CD4-positive, alpha-beta T cell (primary cell): ENCODE measurements around the gene SLC34A3. TPM values are rescaled to one million over a fixed set of nuclear protein-coding genes. Genes with fewer than 3 reads are reported as not detected.

Experiments used
- ATAC-seq: fragments of 200-7000 bp; cut with Tn5 transposase; one replicate; pipeline ENCODE4 v1.10.0; 2022; ENCODE audit warnings: mild to moderate bottlenecking; ENCODE audit not compliant: poor library complexity
- CTCF ChIA-PET: fragments of 350-600 bp; sonication (Branson Sonifier 250); formaldehyde crosslinking; loops from one replicate; lab custom pipeline; 2021; ENCODE audit warnings: antibody characterized with exemption, inconsistent platforms; lab: Charles Lee
- POLR2A ChIA-PET: fragments of 350-600 bp; sonication (Branson Sonifier 250); formaldehyde crosslinking; loops from one replicate; lab custom pipeline; 2021; ENCODE audit warnings: antibody characterized with exemption, inconsistent platforms; lab: Charles Lee
- DNase-seq, 14 experiments: peaks; one replicate each; pipeline ENCODE4 v3.0.0-alpha.2; 2013 to 2020; ENCODE audit warnings: mixed read lengths in 2 of 14
- H3K27ac ChIP-seq, 2 donors: one replicate each; pipeline versions ENCODE4 v1.5.1 to v1.7.0; 2013; ENCODE audit warnings: low read length in 2 of 2, low read depth in 1 of 2, mild to moderate bottlenecking in 1 of 2
- H3K27me3 ChIP-seq, 2 experiments: 1 replicate in 1 of 2; 2 replicates in 1 of 2; pipeline versions ENCODE4 v1.6.1 to v1.7.0; 2013; ENCODE audit warnings: low read length in 2 of 2, control low read depth in 1 of 2, mild to moderate bottlenecking in 1 of 2, moderate library complexity in 1 of 2; ENCODE audit not compliant: insufficient read depth in 2 of 2, control insufficient read depth in 1 of 2
- H3K36me3 ChIP-seq: one replicate; pipeline ENCODE4 v1.6.1; 2013; ENCODE audit warnings: low read length, control low read depth; ENCODE audit not compliant: insufficient read depth
- H3K4me1 ChIP-seq: one replicate; pipeline ENCODE4 v1.6.1; 2013; ENCODE audit warnings: low read length, control low read depth; ENCODE audit not compliant: insufficient read depth
- H3K4me3 ChIP-seq: one replicate; pipeline ENCODE4 v1.5.1; 2013; ENCODE audit warnings: mild to moderate bottlenecking, low read length, moderate library complexity
- H3K9me3 ChIP-seq, 2 experiments: 1 replicate in 1 of 2; 2 replicates in 1 of 2; pipeline versions ENCODE4 v1.6.1 to v1.7.0; 2013; ENCODE audit warnings: low read length in 2 of 2, mild to moderate bottlenecking in 2 of 2, control low read depth in 1 of 2, moderate library complexity in 1 of 2; ENCODE audit not compliant: control insufficient read depth in 1 of 2, insufficient read depth in 1 of 2
- H3K27ac Mint-ChIP-seq: one replicate; pipeline ENCODE4 v1.8.0; 2020; ENCODE audit warnings: mixed read lengths
- H3K27me3 Mint-ChIP-seq: one replicate; pipeline ENCODE4 v1.8.0; 2021; ENCODE audit warnings: mixed read lengths
- H3K36me3 Mint-ChIP-seq: one replicate; pipeline ENCODE4 v1.8.0; 2021; ENCODE audit warnings: low read depth, mixed read lengths
- H3K4me1 Mint-ChIP-seq: one replicate; pipeline ENCODE4 v1.8.0; 2021; ENCODE audit warnings: low read depth, mixed read lengths
- H3K4me3 Mint-ChIP-seq: one replicate; pipeline ENCODE4 v1.8.0; 2020; ENCODE audit warnings: mild to moderate bottlenecking, mixed read lengths
- H3K9me3 Mint-ChIP-seq: one replicate; pipeline ENCODE4 v1.8.0; 2020; ENCODE audit warnings: mixed read lengths
- CTCF ChIP-seq: fragments of 200-600 bp; IDR thresholded peaks from one replicate; pipeline ENCODE4 v1.8.0; 2022; ENCODE audit warnings: antibody characterized with exemption, mild to moderate bottlenecking
- intact Hi-C, 2 experiments: fragments of 100-400 bp; cut with DNase I in 1 of 2; cut with micrococcal nuclease in 1 of 2; formaldehyde crosslinking; loops; one replicate each; pipeline versions ENCODE4 v1.15.1 to v1.9.0; 2023 to 2025; cut with DNase I, micrococcal nuclease
- total RNA-seq, 174 experiments: library from RNA in 2 of 174; stranded (reverse) in 2 of 174; gene quantifications; one replicate each; pipeline ENCODE4 v1.2.3 and lab custom pipeline; 2021 to 2026

The SLC34A3 gene
- total RNA-seq, 2 experiments from 2014 or later: not detected

DNA sequence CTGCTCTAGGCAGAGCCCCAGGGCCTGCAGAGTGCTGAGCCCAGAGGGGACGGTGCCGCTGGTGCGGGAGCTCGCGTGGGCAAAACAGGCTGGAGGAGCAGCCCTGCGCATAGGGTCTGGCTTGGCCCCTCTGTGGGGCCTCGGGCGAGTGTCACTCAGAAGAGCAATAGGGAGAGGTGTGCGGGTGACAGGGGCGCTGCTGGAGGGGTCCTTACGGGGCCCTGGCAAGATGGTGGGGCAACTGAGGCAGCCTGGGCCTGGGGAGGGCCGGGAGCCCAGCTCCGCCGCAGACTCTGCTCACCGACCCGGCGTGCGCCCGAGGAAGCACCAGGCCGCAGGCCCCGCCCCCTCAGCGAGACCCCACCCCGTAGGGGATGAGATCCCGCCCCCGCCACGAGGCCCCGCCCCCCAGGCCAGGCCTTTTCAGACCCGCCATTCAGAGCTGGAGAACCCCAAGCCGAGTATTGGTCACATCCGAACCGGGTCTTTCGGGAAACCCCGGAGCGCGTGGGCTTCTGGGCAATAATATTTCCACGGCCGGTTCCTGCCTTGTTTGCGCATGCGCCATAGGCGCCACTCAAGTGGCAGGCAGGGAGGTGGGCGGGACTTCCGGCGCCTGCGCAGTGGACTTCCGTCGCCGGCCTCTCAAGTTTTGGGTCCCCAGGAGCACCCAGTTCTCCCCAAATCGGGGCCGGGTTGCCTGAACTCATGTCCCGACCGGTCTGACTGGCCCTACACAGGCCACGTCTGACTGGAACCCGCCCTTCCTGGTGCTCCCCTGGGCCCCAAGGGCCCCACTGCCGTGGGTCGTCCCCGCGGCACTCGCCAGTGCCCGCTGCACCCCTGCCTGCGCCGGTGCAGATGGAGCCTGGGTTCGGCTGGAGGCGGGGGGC lies 7.4 kb upstream of the SLC34A3 start:
- H3K27me3 ChIP-seq: peaks cover 0 to 3% of the 10 kb centered on the region in 2 experiments
- H3K9me3 ChIP-seq: no peaks in the 10 kb centered on the region
- peak overlapping the region; percentile 74 to 80 for H3K27ac ChIP-seq
- POLR2A ChIA-PET: interaction anchor here (0.7 to 4.7 kb wide), 23 partner anchors 9 to 329 kb away, joined by 3 to 46 read pairs (median 5); partner anchors contain the start of genes ANAPC2, DPP7, MAN1B1 and MRPL41
- no peak for TF ChIP-seq CTCF
- Mint-ChIP-seq H3K9me3 (no peaks in the 10 kb centered on the region), H3K4me1 (peaks cover 18% of the 10 kb centered on the region), H3K27me3 (peaks cover 5% of the 10 kb centered on the region), H3K4me3 (peak overlapping the region; percentile 87), H3K36me3 (no peaks in the 10 kb centered on the region), H3K27ac (peak overlapping the region; percentile 81)
- H3K4me1 ChIP-seq: peaks cover 36% of the 10 kb centered on the region
- intact Hi-C loops: loop anchor here (1.0 to 5.0 kb wide), 8 partner anchors 17 to 436 kb away; partner anchors contain the start of genes ANAPC2 (in 2 of the 2), NDOR1 (in 2 of the 2), SSNA1 (in 2 of the 2) and TMEM203 (in 2 of the 2)
- DNase-seq (peak; percentile 94 to 100 (median 98)), ATAC-seq (peak; percentile 94)
- no peaks in the 10 kb centered on the region for H3K36me3 ChIP-seq
- peak overlapping the region; percentile 74 for H3K4me3 ChIP-seq
- CTCF ChIA-PET: interaction anchor here (0.6 to 1.9 kb wide), 4 partner anchors 13 to 94 kb away, joined by 3 to 13 read pairs (median 5); no protein-coding TSS in a partner anchor

GRCh38 chr9:137224830-137225694 lies 5.6 kb upstream of the SLC34A3 start, which contains the start of gene CYSRT1:
Gene CYSRT1, plus strand, starts transcription at chr9:137225174. Its CDS starts 448 bp downstream, at chr9:137225622.
- Histone ChIP-seq H3K36me3 (no peaks in the 10 kb centered on the region), H3K27ac (peak within 1 kb of the TSS; percentile 74 to 80), H3K4me1 (peaks cover 36% of the 10 kb centered on the region), H3K27me3 (peaks cover 3 to 16% of the 10 kb centered on the region in 2 experiments), H3K4me3 (peak within 1 kb of the TSS; percentile 74), H3K9me3 (peaks cover 0 to 4% of the 10 kb centered on the region in 2 experiments)
- Mint-ChIP-seq H3K36me3 (no peaks in the 10 kb centered on the region), H3K27me3 (peaks cover 5% of the 10 kb centered on the region), H3K4me1 (peaks cover 18% of the 10 kb centered on the region), H3K9me3 (no peaks in the 10 kb centered on the region), H3K4me3 (peak within 1 kb of the TSS; percentile 87), H3K27ac (peak within 1 kb of the TSS; percentile 81)
- DNase-seq: peak in 3 of 14 experiments; percentile 19 to 55 (median 38)
- intact Hi-C loops: loop anchor here (5.0 kb wide), 2 partner anchors 178 to 438 kb away; partner anchors contain the start of gene NPDC1 (in 1 of the 2)
- no peak for ATAC-seq
- POLR2A ChIA-PET: interaction anchor here (1.1 to 4.7 kb wide), 5 partner anchors 16 to 97 kb away, joined by 3 to 46 read pairs (median 22); partner anchors contain the start of genes ANAPC2, NDOR1, SSNA1 and TMEM203
- no peak for TF ChIP-seq CTCF
- CTCF ChIA-PET: interaction anchor here (0.8 to 1.4 kb wide), 2 partner anchors 49 to 95 kb away, joined by 3 to 6 read pairs; no protein-coding TSS in a partner anchor
